ENCODE data around the gene TNPO1.
"Not testable (repeated sequence)": the region's sequence is repeated elsewhere in the genome, so short reads cannot be mapped to it uniquely, and the experiment has no call there.

Gene TNPO1

GRCh38 chr5:72788866-72789505, 27.5 kb upstream of the TNPO1 start:
- Histone ChIP-seq H2AFZ (ENCODE audit: low read length) (no peak overlapping the region), H3K27me3 (replicated peaks; ENCODE audit: insufficient read depth, low read length) (no peaks in the 10 kb centered on the region), H3F3A (ENCODE audit: insufficient read depth, low read length) (no peaks in the 10 kb centered on the region), H3K4me3 (ENCODE audit: low read length) (no peak overlapping the region), H3K79me2 (ENCODE audit: low read length) (no peaks in the 10 kb centered on the region), H3K9ac (ENCODE audit: low read length) (no peak overlapping the region), H3K9me3 (replicated peaks; ENCODE audit: insufficient read depth, low read length) (no peaks in the 10 kb centered on the region), H3K4me2 (ENCODE audit: low read depth, low read length) (no peak overlapping the region), H3K9me2 (replicated peaks; ENCODE audit: insufficient read depth, low read length) (no peaks in the 10 kb centered on the region), H3K27ac (ENCODE audit: low read length) (no peak overlapping the region), H4K20me1 (ENCODE audit: insufficient read depth, low read length) (no peaks in the 10 kb centered on the region), H3K4me1 (ENCODE audit: low read length) (no peaks in the 10 kb centered on the region), H3K36me3 (replicated peaks; ENCODE audit: insufficient read depth, low read length) (no peaks in the 10 kb centered on the region)
- no peak for DNase-seq
- TF ChIP-seq, protein P1, sequence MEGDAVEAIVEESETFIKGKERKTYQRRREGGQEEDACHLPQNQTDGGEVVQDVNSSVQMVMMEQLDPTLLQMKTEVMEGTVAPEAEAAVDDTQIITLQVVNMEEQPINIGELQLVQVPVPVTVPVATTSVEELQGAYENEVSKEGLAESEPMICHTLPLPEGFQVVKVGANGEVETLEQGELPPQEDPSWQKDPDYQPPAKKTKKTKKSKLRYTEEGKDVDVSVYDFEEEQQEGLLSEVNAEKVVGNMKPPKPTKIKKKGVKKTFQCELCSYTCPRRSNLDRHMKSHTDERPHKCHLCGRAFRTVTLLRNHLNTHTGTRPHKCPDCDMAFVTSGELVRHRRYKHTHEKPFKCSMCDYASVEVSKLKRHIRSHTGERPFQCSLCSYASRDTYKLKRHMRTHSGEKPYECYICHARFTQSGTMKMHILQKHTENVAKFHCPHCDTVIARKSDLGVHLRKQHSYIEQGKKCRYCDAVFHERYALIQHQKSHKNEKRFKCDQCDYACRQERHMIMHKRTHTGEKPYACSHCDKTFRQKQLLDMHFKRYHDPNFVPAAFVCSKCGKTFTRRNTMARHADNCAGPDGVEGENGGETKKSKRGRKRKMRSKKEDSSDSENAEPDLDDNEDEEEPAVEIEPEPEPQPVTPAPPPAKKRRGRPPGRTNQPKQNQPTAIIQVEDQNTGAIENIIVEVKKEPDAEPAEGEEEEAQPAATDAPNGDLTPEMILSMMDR (IDR thresholded peaks at IDR 0.05; ENCODE audit: low read length), result no peak
- TF ChIP-seq EZH2 (optimal IDR thresholded peaks at IDR 0.05; ENCODE audit: low read depth, low read length), result no peak
- no peak for TF ChIP-seq EZH2phosphoT487 (IDR thresholded peaks at IDR 0.05; ENCODE audit: low read length)

GRCh38 chr5:72790186-72790585, 26.3 kb upstream of the TNPO1 start:
- H3K4me2 ChIP-seq (ENCODE audit: low read depth, low read length), result no peak overlapping the region
- H3F3A ChIP-seq (ENCODE audit: insufficient read depth, low read length), result no peaks in the 10 kb centered on the region
- H3K9me3 ChIP-seq (replicated peaks; ENCODE audit: insufficient read depth, low read length), result no peaks in the 10 kb centered on the region
- no peak overlapping the region for H3K27ac ChIP-seq (ENCODE audit: low read length)
- DNase-seq, result no peak
- H3K36me3 ChIP-seq (replicated peaks; ENCODE audit: insufficient read depth, low read length), result no peaks in the 10 kb centered on the region
- TF ChIP-seq EZH2phosphoT487 (IDR thresholded peaks at IDR 0.05; ENCODE audit: low read length) (no peak), EZH2 (optimal IDR thresholded peaks at IDR 0.05; ENCODE audit: low read depth, low read length) (no peak)
- TF ChIP-seq, protein P1 (IDR thresholded peaks at IDR 0.05; ENCODE audit: low read length), result no peak
- no peaks in the 10 kb centered on the region for H3K79me2 ChIP-seq (ENCODE audit: low read length)
- no peak overlapping the region for H3K9ac ChIP-seq (ENCODE audit: low read length)
- H3K4me1 ChIP-seq (ENCODE audit: low read length), result no peaks in the 10 kb centered on the region
- H4K20me1 ChIP-seq (ENCODE audit: insufficient read depth, low read length), result no peaks in the 10 kb centered on the region
- no peaks in the 10 kb centered on the region for H3K9me2 ChIP-seq (replicated peaks; ENCODE audit: insufficient read depth, low read length)
- H2AFZ ChIP-seq (ENCODE audit: low read length), result no peak overlapping the region
- no peak overlapping the region for H3K4me3 ChIP-seq (ENCODE audit: low read length)
- H3K27me3 ChIP-seq (replicated peaks; ENCODE audit: insufficient read depth, low read length), result no peaks in the 10 kb centered on the region

- H4K20me1 ChIP-seq (ENCODE audit: insufficient read depth, low read length); H3K27ac ChIP-seq (ENCODE audit: low read length); H3K79me2 ChIP-seq (ENCODE audit: low read length); H3F3A ChIP-seq (ENCODE audit: insufficient read depth, low read length); H3K36me3 ChIP-seq (replicated peaks; ENCODE audit: insufficient read depth, low read length); H3K9me3 ChIP-seq (replicated peaks; ENCODE audit: insufficient read depth, low read length); H3K9me2 ChIP-seq (replicated peaks; ENCODE audit: insufficient read depth, low read length); H3K4me3 ChIP-seq (ENCODE audit: low read length); DNase-seq; H3K4me1 ChIP-seq (ENCODE audit: low read length); H3K4me2 ChIP-seq (ENCODE audit: low read depth, low read length); H2AFZ ChIP-seq (ENCODE audit: low read length); H3K27me3 ChIP-seq (replicated peaks; ENCODE audit: insufficient read depth, low read length); H3K9ac ChIP-seq (ENCODE audit: low read length): not testable (repeated sequence)
These were observed 23.8 kb upstream of the TNPO1 start for GRCh38 chr5:72792662-72793061.

- no peak overlapping the region for H3K4me2 ChIP-seq (ENCODE audit: low read depth, low read length)
- H3K36me3 ChIP-seq (replicated peaks; ENCODE audit: insufficient read depth, low read length), result no peaks in the 10 kb centered on the region
- no peaks in the 10 kb centered on the region for H3F3A ChIP-seq (ENCODE audit: insufficient read depth, low read length)
- no peak overlapping the region for H2AFZ ChIP-seq (ENCODE audit: low read length)
- no peaks in the 10 kb centered on the region for H3K79me2 ChIP-seq (ENCODE audit: low read length)
- H3K4me1 ChIP-seq (ENCODE audit: low read length), result no peaks in the 10 kb centered on the region
- H3K27ac ChIP-seq (ENCODE audit: low read length), result no peak overlapping the region
- H3K9me3 ChIP-seq (replicated peaks; ENCODE audit: insufficient read depth, low read length), result no peaks in the 10 kb centered on the region
- H4K20me1 ChIP-seq (ENCODE audit: insufficient read depth, low read length), result no peaks in the 10 kb centered on the region
- TF ChIP-seq EZH2phosphoT487 (IDR thresholded peaks at IDR 0.05; ENCODE audit: low read length) (no peak), EZH2 (optimal IDR thresholded peaks at IDR 0.05; ENCODE audit: low read depth, low read length) (no peak)
- TF ChIP-seq, protein P1 (IDR thresholded peaks at IDR 0.05; ENCODE audit: low read length), result no peak
- H3K9ac ChIP-seq (ENCODE audit: low read length), result no peak overlapping the region
- H3K27me3 ChIP-seq (replicated peaks; ENCODE audit: insufficient read depth, low read length), result no peaks in the 10 kb centered on the region
- H3K9me2 ChIP-seq (replicated peaks; ENCODE audit: insufficient read depth, low read length), result no peaks in the 10 kb centered on the region
- no peak overlapping the region for H3K4me3 ChIP-seq (ENCODE audit: low read length)
- no peak for DNase-seq
These were observed 20.5 kb upstream of the TNPO1 start for GRCh38 chr5:72796001-72796400.
